MV-4-11 (cell line): ENCODE data around the gene TTLL11.

Experiments
- DNase-seq: peaks from one replicate; lab custom pipeline; 2025; lab: John Stamatoyannopoulos, UW

TTLL11 gene

GRCh38 chr9:121772600-121773285, 320.4 kb downstream of the TTLL11 start:
- DNase-seq = no peak
